ENCODE results near the gene CCDC13. TPM values are rescaled to one million over a fixed set of nuclear protein-coding genes. Genes with fewer than 3 reads are reported as not detected.
A peak's percentile ranks its signal among the peaks of the same experiment; 100 is the strongest.

CCDC13 gene
- polyA plus RNA-seq, 1 donor = 3.8 TPM

GRCh38 chr3:42799376-42799775 lies 26.3 kb upstream of the CCDC13 start:
- DNase-seq = no peak

- DNase-seq = no peak
These were observed 23.4 kb upstream of the CCDC13 start for GRCh38 chr3:42796332-42796885.

- no peak for DNase-seq
These were observed 22.6 kb upstream of the CCDC13 start for GRCh38 chr3:42795621-42796181.

- DNase-seq = no peak
These were observed 17.7 kb upstream of the CCDC13 start for GRCh38 chr3:42790714-42791229.

GRCh38 chr3:42786631-42787030 lies 13.6 kb upstream of the CCDC13 start:
- DNase-seq = no peak

- DNase-seq = no peak
These were observed 13.2 kb upstream of the CCDC13 start for GRCh38 chr3:42786212-42786611.

- DNase-seq = peak; percentile 78
These were observed 8.0 kb upstream of the CCDC13 start for GRCh38 chr3:42780892-42781700.

GRCh38 chr3:42780398-42780797 lies 7.3 kb upstream of the CCDC13 start:
- DNase-seq = no peak

GRCh38 chr3:42778644-42779043 lies 5.6 kb upstream of the CCDC13 start:
- no peak for DNase-seq

GRCh38 chr3:42773409-42773751 lies 327 bp upstream of the CCDC13 start:
- no peak for DNase-seq

- no peak for DNase-seq
These were observed 1.8 kb downstream of the CCDC13 start for GRCh38 chr3:42771271-42771670.

- no peak for DNase-seq
These were observed 3.4 kb downstream of the CCDC13 start for GRCh38 chr3:42769477-42770131.

- no peak for DNase-seq
These were observed 8.3 kb downstream of the CCDC13 start for GRCh38 chr3:42764561-42765295.

GRCh38 chr3:42764115-42764514 lies 8.9 kb downstream of the CCDC13 start:
- DNase-seq = no peak

GRCh38 chr3:42763021-42763420 lies 10.0 kb downstream of the CCDC13 start:
- no peak for DNase-seq

- no peak for DNase-seq
These were observed 10.9 kb downstream of the CCDC13 start for GRCh38 chr3:42762046-42762724.

GRCh38 chr3:42758126-42758525 lies 14.9 kb downstream of the CCDC13 start:
- DNase-seq = no peak

- DNase-seq = no peak
These were observed 16.3 kb downstream of the CCDC13 start for GRCh38 chr3:42756681-42757213.

- no peak for DNase-seq
These were observed 17.1 kb downstream of the CCDC13 start for GRCh38 chr3:42755681-42756578.

GRCh38 chr3:42753757-42754156 lies 19.3 kb downstream of the CCDC13 start:
- no peak for DNase-seq

All from left kidney (tissue), 2 donors.